Fibroblast of lung (primary cell): ENCODE data around the gene ANKEF1. TPM values are rescaled to one million over a fixed set of nuclear protein-coding genes. Genes with fewer than 3 reads are reported as not detected.
"Not testable (repeated sequence)": the region's sequence is repeated elsewhere in the genome, so short reads cannot be mapped to it uniquely, and the experiment has no call there.

Experiments
- DNase-seq, 2 donors: peaks; one replicate each; pipeline versions ENCODE4 v3.0.0 to v3.0.0-alpha.2; 2010; ENCODE audit warnings: low read depth in 2 of 2
- H2AFZ ChIP-seq: 2 replicates; pipeline ENCODE4 v1.5.1; 2012; ENCODE audit warnings: low read length, control low read depth, inconsistent platforms
- H3K27ac ChIP-seq: 2 replicates; pipeline ENCODE4 v1.5.1; 2011; ENCODE audit warnings: low read length, control low read depth; ENCODE audit not compliant: insufficient read depth
- H3K27me3 ChIP-seq: 2 replicates; pipeline ENCODE4 v1.5.1; 2011; ENCODE audit warnings: mild to moderate bottlenecking, low read length; ENCODE audit not compliant: control insufficient read depth, insufficient read depth
- H3K36me3 ChIP-seq: 2 replicates; pipeline ENCODE4 v1.5.1; 2011; ENCODE audit warnings: low read length; ENCODE audit not compliant: control insufficient read depth, insufficient read depth
- H3K4me1 ChIP-seq: 2 replicates; pipeline ENCODE4 v1.5.1; 2011; ENCODE audit warnings: low read length; ENCODE audit not compliant: control insufficient read depth, insufficient read depth; ENCODE audit errors: extremely low read depth
- H3K4me2 ChIP-seq: 2 replicates; pipeline ENCODE4 v1.5.1; 2011; ENCODE audit warnings: low read length, control low read depth; ENCODE audit not compliant: insufficient read depth; ENCODE audit errors: extremely low read depth
- H3K4me3 ChIP-seq, 4 experiments: fragments of 200-600 bp in 1 of 4; sonication (generic) in 1 of 4; replicated peaks in 1 of 4; 2 replicates each; pipeline ENCODE4 v1.5.1; 2011 to 2016; ENCODE audit warnings: low read length in 4 of 4, low read depth in 3 of 4, mild to moderate bottlenecking in 3 of 4, control low read depth in 2 of 4, inconsistent platforms in 1 of 4, mixed read lengths in 1 of 4; ENCODE audit not compliant: insufficient read depth in 1 of 4; ENCODE audit errors: control extremely low read depth in 1 of 4
- H3K79me2 ChIP-seq: 2 replicates; pipeline ENCODE4 v1.5.1; 2012; ENCODE audit warnings: mild to moderate bottlenecking, low read length, inconsistent platforms; ENCODE audit not compliant: control insufficient read depth, insufficient read depth
- H3K9ac ChIP-seq: 2 replicates; pipeline ENCODE4 v1.5.1; 2011; ENCODE audit warnings: mild to moderate bottlenecking, low read length, control low read depth; ENCODE audit not compliant: insufficient read depth
- H3K9me3 ChIP-seq: 2 replicates; pipeline ENCODE4 v1.5.1; 2012; ENCODE audit warnings: low read depth, low read length; ENCODE audit not compliant: control insufficient read depth, insufficient read depth
- H4K20me1 ChIP-seq: 2 replicates; pipeline ENCODE4 v1.5.1; 2011; ENCODE audit warnings: low read length; ENCODE audit not compliant: control insufficient read depth, insufficient read depth; ENCODE audit errors: extremely low read depth
- EZH2 ChIP-seq: IDR thresholded peaks from 2 replicates; pipeline ENCODE4 v1.5.1; 2012; ENCODE audit warnings: low read length, control low read depth, mild to moderate bottlenecking; ENCODE audit errors: missing control alignments
- polyA plus RNA-seq, 2 donors: library from polyadenylated mRNA; depleted of rRNA in 1 of 2; stranded (reverse) in 1 of 2; unstranded in 1 of 2; fragments of >200 nt; gene quantifications; 2 replicates each; pipeline ENCODE4 v1.2.1, GENCODE V29; 2011 to 2012; ENCODE audit warnings: missing spikeins in 1 of 2
- total RNA-seq: library from RNA; depleted of rRNA; stranded (reverse); fragments of >200 nt; gene quantifications from 2 replicates; pipeline ENCODE4 v1.2.1, GENCODE V29; 2014
- TF ChIP-seq, protein P1 (sequence below), 2 donors: IDR thresholded peaks in 1 of 2; conservative IDR thresholded peaks in 1 of 2; 1 replicate in 1 of 2; 2 replicates in 1 of 2; pipeline ENCODE4 v1.5.1; 2011 to 2012; ENCODE audit warnings: low read length in 2 of 2, control low read depth in 1 of 2, inconsistent platforms in 1 of 2, low read depth in 1 of 2, mild to moderate bottlenecking in 1 of 2

Gene ANKEF1
- total and polyA plus RNA-seq, 2 donors (not counting 1 experiment from before 2014, with no cell fraction given), result 1.6 to 3.5 TPM

DNA sequence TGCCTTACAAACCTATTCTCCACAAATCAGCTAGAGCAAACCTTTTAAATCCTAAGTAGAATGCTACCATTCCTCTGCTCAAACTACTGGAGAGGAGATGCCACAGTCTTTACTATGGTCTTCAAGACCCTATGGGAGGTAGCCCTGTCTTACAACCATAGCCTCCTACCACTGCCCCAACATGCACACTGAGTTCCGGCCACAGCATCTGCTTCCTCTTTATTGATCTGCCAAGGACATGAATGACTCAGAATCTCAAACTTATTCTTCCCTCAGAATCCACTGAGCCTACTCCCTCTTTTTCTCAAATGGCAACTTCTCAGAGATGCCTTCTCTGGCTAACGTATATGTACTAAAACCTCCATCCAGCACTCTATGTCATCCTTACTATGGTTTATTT lies 12.2 kb upstream of the ANKEF1 start:
- TF ChIP-seq, protein P1, sequence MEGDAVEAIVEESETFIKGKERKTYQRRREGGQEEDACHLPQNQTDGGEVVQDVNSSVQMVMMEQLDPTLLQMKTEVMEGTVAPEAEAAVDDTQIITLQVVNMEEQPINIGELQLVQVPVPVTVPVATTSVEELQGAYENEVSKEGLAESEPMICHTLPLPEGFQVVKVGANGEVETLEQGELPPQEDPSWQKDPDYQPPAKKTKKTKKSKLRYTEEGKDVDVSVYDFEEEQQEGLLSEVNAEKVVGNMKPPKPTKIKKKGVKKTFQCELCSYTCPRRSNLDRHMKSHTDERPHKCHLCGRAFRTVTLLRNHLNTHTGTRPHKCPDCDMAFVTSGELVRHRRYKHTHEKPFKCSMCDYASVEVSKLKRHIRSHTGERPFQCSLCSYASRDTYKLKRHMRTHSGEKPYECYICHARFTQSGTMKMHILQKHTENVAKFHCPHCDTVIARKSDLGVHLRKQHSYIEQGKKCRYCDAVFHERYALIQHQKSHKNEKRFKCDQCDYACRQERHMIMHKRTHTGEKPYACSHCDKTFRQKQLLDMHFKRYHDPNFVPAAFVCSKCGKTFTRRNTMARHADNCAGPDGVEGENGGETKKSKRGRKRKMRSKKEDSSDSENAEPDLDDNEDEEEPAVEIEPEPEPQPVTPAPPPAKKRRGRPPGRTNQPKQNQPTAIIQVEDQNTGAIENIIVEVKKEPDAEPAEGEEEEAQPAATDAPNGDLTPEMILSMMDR (conservative IDR thresholded peaks at IDR 0.05 in 1 of 2, IDR thresholded peaks at IDR 0.05 in 1 of 2; ENCODE audit: low read depth in 1 of 2, low read length in 2 of 2), result no peak
- no peak for TF ChIP-seq EZH2

DNA sequence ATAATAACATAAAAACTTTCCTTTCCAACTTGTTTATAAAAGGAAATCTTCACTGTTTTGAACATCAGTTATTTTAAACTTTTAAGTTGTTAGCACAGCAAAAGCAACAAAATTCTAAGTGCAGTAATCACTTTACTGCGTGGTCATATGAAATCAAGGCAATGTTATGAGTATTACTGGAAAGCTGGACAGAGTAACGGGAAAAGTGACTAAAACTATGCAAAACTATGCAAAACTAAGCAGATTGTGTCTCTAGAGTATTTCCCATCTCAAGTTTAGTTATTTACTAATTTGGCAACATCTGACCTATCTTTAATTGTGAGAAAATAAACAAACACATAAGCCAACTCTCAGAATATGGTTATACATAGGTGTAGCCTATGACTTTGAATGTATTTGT lies 10.9 kb upstream of the ANKEF1 start:
- TF ChIP-seq, protein P1 (conservative IDR thresholded peaks at IDR 0.05 in 1 of 2, IDR thresholded peaks at IDR 0.05 in 1 of 2; ENCODE audit: low read depth in 1 of 2, low read length in 2 of 2), result no peak
- no peak for TF ChIP-seq EZH2
- Histone ChIP-seq H2AFZ (no peak overlapping the region), H3K36me3 (no peaks in the 10 kb centered on the region), H3K27ac (no peak overlapping the region), H3K9ac (no peak overlapping the region), H4K20me1 (no peaks in the 10 kb centered on the region), H3K4me3 (no peak overlapping the region), H3K27me3 (no peaks in the 10 kb centered on the region), H3K9me3 (no peaks in the 10 kb centered on the region), H3K4me2 (no peak overlapping the region), H3K79me2 (no peaks in the 10 kb centered on the region), H3K4me1 (no peaks in the 10 kb centered on the region)
- DNase-seq, result peak in 1 of 2 donors; percentile 3

More for the DNA sequence above, 12.2 kb upstream of the ANKEF1 start:
- H3K27ac ChIP-seq, result no peak overlapping the region
- H4K20me1 ChIP-seq, result no peaks in the 10 kb centered on the region
- no peaks in the 10 kb centered on the region for H3K79me2 ChIP-seq
- DNase-seq, result no peak
- no peak overlapping the region for H3K4me3 ChIP-seq
- no peaks in the 10 kb centered on the region for H3K27me3 ChIP-seq
- H3K9me3 ChIP-seq, result no peaks in the 10 kb centered on the region
- H2AFZ ChIP-seq, result no peak overlapping the region
- no peaks in the 10 kb centered on the region for H3K4me1 ChIP-seq
- no peak overlapping the region for H3K4me2 ChIP-seq
- no peaks in the 10 kb centered on the region for H3K36me3 ChIP-seq
- no peak overlapping the region for H3K9ac ChIP-seq

DNA sequence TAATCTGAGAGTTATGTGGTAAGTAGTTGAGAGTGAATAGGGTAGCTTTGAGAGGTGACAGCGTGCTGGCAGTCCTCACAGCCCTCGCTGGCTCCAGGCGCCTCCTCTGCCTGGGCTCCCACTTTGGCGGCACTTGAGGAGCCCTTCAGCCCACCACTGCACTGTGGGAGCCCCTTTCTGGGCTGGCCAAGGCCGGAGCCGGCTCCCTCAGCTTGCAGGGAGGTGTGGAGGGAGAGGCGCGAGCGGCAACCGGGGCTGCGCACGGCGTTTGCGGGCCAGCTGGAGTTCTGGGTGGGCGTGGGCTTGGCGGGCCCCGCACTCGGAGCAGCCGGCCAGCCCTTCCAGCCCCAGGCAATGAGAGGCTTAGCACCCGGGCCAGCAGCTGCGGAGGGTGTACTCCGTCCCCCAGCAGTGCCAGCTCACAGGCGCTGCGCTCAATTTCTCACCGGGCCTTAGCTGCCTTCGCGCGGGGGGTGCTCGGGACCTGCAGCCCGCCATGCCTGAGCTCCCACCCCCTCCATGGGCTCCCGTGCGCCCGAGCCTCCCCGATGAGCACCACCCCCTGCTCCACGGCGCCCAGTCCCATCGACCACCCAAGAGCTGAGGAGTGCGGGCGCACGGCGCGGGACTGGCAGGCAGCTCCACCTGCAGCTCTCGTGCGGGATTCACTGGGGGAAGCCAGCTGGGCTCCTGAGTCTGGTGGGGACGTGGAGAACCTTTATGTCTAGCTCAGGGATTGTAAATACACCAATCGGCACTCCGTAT lies 3.2 kb upstream of the ANKEF1 start:
- H3K9me3 ChIP-seq, H3K36me3 ChIP-seq, DNase-seq, H3K9ac ChIP-seq, H3K79me2 ChIP-seq, H4K20me1 ChIP-seq, H3K4me2 ChIP-seq, H3K4me3 ChIP-seq, H3K27me3 ChIP-seq, H3K27ac ChIP-seq, H2AFZ ChIP-seq, H3K4me1 ChIP-seq: not testable (repeated sequence)

DNA sequence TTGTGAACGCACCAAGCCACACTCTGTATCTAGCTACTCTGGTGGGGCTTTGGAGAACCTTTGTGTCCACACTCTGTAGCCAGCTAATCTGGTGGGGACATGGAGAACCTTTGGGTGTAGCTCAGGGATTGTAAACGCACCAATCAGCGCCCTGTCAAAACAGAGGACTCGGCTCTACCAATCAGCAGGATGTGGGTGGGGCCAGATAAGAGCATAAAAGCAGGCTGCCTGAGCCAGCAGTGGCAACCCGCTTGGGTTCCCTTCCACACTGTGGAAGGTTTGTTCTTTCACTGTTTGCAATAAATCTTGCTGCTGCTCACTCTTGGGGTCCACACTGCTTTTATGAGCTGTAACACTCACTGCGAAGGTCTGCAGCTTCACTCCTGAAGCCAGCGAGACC lies 2.5 kb upstream of the ANKEF1 start:
- not testable (repeated sequence) for H3K9ac ChIP-seq, H4K20me1 ChIP-seq, H3K79me2 ChIP-seq, H3K9me3 ChIP-seq, H3K4me2 ChIP-seq, H3K27ac ChIP-seq, H3K36me3 ChIP-seq, H2AFZ ChIP-seq, H3K27me3 ChIP-seq, H3K4me1 ChIP-seq, H3K4me3 ChIP-seq, DNase-seq
